ENCODE measurements around the gene CTSW. TPM values are rescaled to one million over a fixed set of nuclear protein-coding genes. Genes with fewer than 3 reads are reported as not detected.

CTSW gene
- total RNA-seq, 2 experiments from 2014 or later = not detected

GRCh38 chr11:65883058-65883761, 3.6 kb downstream of the CTSW start:
- POLR2A ChIA-PET = no interaction called here
- Histone ChIP-seq H3K9me2 (ENCODE audit: insufficient read depth, low read length) (no peaks in the 10 kb centered on the region), H3K79me2 (ENCODE audit: insufficient read depth, low read depth, low read length) (peaks cover 16% of the 10 kb centered on the region; the same call in 1 of the 2 replicates), H2AFZ (ENCODE audit: low read length) (no peak overlapping the region), H4K20me1 (ENCODE audit: insufficient read depth, low read length) (no peaks in the 10 kb centered on the region), H3K36me3 (ENCODE audit: insufficient read depth, low read length) (peaks cover 53% of the 10 kb centered on the region), H3K4me1 (ENCODE audit: insufficient read depth, low read length, poor library complexity, severe bottlenecking) (peaks cover 33% of the 10 kb centered on the region), H3K27ac (ENCODE audit: low read depth, low read length, poor library complexity, severe bottlenecking) (no peak overlapping the region), H3K4me3 (ENCODE audit: low read depth, low read length, poor library complexity, severe bottlenecking) (no peak overlapping the region), H3K4me2 (ENCODE audit: low read length) (no peak overlapping the region), H3K9me3 (ENCODE audit: low read length) (no peaks in the 10 kb centered on the region)
- no TSS peak for BruUV-seq (replicated peaks)
- TF ChIP-seq CTCF (conservative IDR thresholded peaks at IDR 0.05; ENCODE audit: low read length) (no peak), EZH2phosphoT487 (IDR thresholded peaks at IDR 0.05; ENCODE audit: borderline replicate concordance, low read depth, low read length) (no peak)
- intact Hi-C loops (cut with micrococcal nuclease; ENCODE audit: unreplicated experiment) = no loop called here
- no peak for DNase-seq (ENCODE audit: low spot score)
- CTCF ChIA-PET (ENCODE audit: unreplicated experiment) = no interaction called here

GRCh38 chr11:65883786-65884715, 4.4 kb downstream of the CTSW start:
- ChIA-PET POLR2A (interaction anchor here (0.6 to 1.2 kb wide), 5 partner anchors 10 to 220 kb away, joined by 3 to 7 read pairs (median 3); partner anchors contain the start of gene MUS81), CTCF (ENCODE audit: unreplicated experiment) (interaction anchor here (0.6 to 0.7 kb wide), 4 partner anchors 10 to 104 kb away, joined by 3 to 5 read pairs (median 3); no protein-coding TSS in a partner anchor)
- TF ChIP-seq EZH2phosphoT487 (IDR thresholded peaks at IDR 0.05; ENCODE audit: borderline replicate concordance, low read depth, low read length) (no peak), CTCF (conservative IDR thresholded peaks at IDR 0.05; ENCODE audit: low read length) (no peak)
- intact Hi-C loops (cut with micrococcal nuclease; ENCODE audit: unreplicated experiment) = loop anchor here (1.0 kb wide), 1 partner anchor 105 kb away; no protein-coding TSS in a partner anchor
- H3K36me3 ChIP-seq (ENCODE audit: insufficient read depth, low read length) = peaks cover 53% of the 10 kb centered on the region
- no peak for DNase-seq (ENCODE audit: low spot score)
- H2AFZ ChIP-seq (ENCODE audit: low read length) = no peak overlapping the region
- no peak overlapping the region for H3K27ac ChIP-seq (ENCODE audit: low read depth, low read length, poor library complexity, severe bottlenecking)
- peaks cover 38% of the 10 kb centered on the region for H3K4me1 ChIP-seq (ENCODE audit: insufficient read depth, low read length, poor library complexity, severe bottlenecking)
- peaks cover 16% of the 10 kb centered on the region; the same call in 1 of the 2 replicates for H3K79me2 ChIP-seq (ENCODE audit: insufficient read depth, low read depth, low read length)
- H3K9me3 ChIP-seq (ENCODE audit: low read length) = no peaks in the 10 kb centered on the region
- BruUV-seq (replicated peaks) = no TSS peak
- H3K4me3 ChIP-seq (ENCODE audit: low read depth, low read length, poor library complexity, severe bottlenecking) = no peak overlapping the region
- no peaks in the 10 kb centered on the region for H4K20me1 ChIP-seq (ENCODE audit: insufficient read depth, low read length)
- H3K9me2 ChIP-seq (ENCODE audit: insufficient read depth, low read length) = no peaks in the 10 kb centered on the region
- H3K4me2 ChIP-seq (ENCODE audit: low read length) = no peak overlapping the region
